GM18951 (cell line): Measurements from ENCODE around the gene ATP6AP1.
"Not testable (repeated sequence)": the region's sequence is repeated elsewhere in the genome, so short reads cannot be mapped to it uniquely, and the experiment has no call there.

Experiments used
- POLR2A ChIP-seq: IDR thresholded peaks from 4 replicates; pipeline ENCODE4 v1.6.1; 2011; ENCODE audit warnings: mild to moderate bottlenecking; ENCODE audit not compliant: insufficient read length, insufficient read depth; ENCODE audit errors: extremely low read depth
- in situ Hi-C: fragments of 300-500 bp; cut with MboI; formaldehyde crosslinking; loops from one replicate; pipeline ENCODE4 v1.12.0; 2022; ENCODE audit warnings: low sequenced_read_pairs, mixed read lengths, inconsistent platforms; ENCODE audit not compliant: unreplicated experiment

Gene ATP6AP1

DNA sequence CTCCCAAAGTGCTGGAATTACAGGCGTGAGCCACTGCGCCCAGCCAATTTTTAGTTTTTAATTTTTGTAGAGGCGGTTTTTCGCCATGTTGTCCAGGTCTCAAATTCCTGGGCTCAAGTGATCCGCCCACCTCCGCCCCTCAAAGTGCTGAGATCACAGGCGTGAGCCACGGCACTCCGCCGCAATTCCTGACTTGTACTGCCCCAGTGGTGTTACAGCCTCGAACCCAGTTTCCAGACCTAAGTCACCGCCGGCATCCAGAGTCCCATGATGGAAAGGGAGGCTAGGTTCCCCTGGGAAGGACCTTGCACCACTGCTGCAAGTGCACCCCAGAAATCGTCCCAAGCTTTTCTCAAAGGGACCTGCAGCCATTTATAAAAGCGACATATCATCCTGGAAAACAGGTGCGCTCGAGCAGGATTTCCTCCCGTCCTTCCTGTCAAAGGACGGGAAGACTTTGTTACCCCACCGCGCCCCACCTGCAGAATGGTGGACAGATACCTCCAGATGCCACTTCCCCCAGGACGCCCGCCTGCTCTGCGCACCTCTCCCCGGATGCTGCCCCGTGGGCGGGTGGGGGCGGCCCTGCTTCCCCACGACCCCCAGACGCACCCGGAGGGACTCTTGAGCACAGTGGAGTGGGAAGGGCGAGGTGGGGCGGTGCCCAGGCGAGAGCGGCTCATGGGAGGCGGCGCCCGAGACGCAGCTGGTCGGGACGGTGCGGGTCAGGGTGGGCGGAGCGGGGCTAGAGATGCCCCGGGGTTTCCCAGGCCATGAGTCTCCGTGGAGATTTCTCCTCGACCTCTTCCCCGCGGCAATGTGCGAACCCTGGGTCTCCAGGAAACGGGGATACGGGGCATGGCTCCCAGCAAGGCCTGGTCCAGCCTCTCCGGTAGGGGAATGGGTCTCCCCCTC, 31.2 kb upstream of the ATP6AP1 start:
- in situ Hi-C loops, result loop anchor here (10.0 kb wide), 1 partner anchor 62 kb away; no protein-coding TSS in a partner anchor
- TF ChIP-seq POLR2A, result no peak

DNA sequence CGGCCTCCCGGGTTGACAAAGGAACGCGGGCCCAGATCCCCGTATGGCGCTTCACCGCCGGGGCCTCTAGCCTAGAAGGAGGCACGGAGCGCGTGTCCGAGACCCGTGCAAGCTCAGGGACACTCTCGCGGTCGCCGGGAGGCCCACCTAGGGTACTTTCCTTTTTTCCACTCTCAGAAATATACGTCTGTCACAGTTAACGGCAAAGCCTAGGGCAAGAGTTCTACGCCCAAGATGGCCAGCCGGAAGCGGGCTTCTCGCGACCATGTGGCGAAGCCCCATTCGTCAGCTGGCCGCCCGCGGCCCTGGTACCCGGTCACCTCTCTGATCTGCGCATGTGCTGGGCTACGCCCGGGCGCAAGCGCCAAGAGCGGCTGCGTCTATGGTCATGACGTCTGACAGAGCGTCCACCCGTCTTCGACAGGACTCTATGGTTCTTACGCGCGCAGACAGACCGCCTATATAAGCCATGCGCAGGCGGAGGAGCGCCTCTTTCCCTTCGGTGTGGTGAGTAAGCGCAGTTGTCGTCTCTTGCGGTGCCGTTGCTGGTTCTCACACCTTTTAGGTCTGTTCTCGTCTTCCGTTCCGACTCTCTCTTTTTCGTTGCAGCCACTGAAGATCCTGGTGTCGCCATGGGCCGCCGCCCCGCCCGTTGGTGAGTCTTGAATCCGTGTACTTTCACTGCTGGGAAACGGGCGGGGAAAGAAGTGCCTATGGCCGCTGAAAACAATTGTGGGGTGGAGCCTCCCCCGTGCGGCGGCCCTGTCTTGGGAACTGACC, 30.4 kb upstream of the ATP6AP1 start, which contains the start of gene RPL10:
Gene RPL10, plus strand, starts transcription at position 490 of the 780 bp plus-strand sequence. Its CDS starts 143 bp downstream, at position 633.
- TF ChIP-seq POLR2A, result peak; percentile 98
- in situ Hi-C loops, result loop anchor here (10.0 kb wide), 1 partner anchor 63 kb away; no protein-coding TSS in a partner anchor

DNA sequence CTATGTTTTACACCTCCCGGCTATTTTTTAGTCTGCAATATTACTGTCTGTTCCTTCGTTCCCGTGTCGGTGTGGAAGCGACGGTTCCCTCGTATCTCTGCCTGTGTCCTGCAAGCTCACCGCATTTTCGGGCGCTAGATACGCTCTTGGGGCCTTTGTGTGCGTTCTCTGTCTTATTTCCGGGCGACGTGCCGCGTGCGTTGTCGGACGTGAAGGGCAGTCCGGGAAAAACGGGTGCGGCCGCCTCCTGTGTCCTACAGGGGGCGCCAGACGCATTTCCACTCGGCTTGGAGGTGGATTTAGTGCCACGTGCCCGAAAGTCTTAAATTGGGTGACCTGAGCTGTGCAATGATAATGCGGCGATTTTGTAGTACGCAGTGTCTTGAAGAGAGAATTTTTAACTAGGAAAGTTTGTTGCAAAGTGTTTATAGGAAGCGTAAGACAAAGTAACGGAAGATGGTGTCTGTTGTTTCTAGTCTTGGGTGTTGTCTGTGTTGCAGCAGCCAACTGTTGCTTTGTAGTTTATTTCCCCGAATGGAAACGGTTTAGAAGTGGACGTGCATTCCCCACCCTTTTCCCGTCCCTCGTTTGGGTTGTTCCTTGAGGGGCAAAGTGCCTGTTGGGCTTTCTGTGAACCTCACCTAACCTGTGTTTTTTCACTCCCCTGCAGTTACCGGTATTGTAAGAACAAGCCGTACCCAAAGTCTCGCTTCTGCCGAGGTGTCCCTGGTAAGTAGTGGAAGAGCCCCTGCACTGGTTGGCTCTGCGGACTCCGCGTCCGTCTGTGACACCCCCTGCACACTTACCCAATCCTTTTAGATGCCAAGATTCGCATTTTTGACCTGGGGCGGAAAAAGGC, 29.6 kb upstream of the ATP6AP1 start:
- no peak for TF ChIP-seq POLR2A
- in situ Hi-C loops, result loop anchor here (10.0 kb wide), 1 partner anchor 64 kb away; no protein-coding TSS in a partner anchor

DNA sequence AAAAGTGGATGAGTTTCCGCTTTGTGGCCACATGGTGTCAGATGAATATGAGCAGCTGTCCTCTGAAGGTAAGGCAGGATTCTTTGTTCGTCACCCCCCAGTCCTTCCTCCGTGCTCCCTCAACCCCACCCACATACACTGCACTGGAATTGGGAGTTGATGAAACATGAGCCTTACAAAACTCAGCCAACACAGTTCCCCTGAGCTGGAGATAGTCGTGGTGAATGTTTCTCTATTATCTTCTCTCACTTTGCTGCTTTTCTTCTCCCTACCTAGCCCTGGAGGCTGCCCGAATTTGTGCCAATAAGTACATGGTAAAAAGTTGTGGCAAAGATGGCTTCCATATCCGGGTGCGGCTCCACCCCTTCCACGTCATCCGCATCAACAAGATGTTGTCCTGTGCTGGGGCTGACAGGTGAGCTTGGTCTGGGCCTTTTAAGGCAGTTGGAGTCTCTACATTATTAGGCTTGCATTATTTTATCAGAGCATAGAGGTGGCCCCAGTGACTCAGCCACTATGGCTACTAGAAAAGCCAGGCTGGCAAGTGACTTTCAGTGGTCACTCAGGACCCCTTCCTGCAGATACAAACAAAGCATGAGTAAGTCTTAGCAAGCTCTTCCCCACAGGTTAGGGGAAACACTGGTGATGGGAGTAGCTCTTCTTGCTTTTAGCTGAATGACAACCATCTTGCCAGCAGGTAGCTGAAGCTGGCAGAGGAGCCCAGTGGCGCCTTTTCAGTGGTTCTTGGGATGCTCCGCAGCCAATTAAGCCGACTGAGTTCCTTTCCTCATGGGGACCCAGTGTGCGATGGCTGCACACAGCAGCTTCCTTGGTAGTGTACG, 28.7 kb upstream of the ATP6AP1 start:
- no peak for TF ChIP-seq POLR2A
- in situ Hi-C loops, result loop anchor here (10.0 kb wide), 1 partner anchor 65 kb away; no protein-coding TSS in a partner anchor

DNA sequence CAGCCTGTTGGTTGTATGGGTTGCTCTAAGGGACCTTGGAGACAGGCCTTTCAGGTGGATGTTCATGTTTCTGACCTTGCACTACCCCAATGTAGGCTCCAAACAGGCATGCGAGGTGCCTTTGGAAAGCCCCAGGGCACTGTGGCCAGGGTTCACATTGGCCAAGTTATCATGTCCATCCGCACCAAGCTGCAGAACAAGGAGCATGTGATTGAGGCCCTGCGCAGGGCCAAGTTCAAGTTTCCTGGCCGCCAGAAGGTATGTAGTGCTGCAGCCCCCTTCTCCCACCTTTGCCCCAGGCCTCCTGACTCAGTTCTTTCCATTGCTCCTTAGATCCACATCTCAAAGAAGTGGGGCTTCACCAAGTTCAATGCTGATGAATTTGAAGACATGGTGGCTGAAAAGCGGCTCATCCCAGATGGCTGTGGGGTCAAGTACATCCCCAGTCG, 28.1 kb upstream of the ATP6AP1 start:
- in situ Hi-C loops, result not testable (repeated sequence)

DNA sequence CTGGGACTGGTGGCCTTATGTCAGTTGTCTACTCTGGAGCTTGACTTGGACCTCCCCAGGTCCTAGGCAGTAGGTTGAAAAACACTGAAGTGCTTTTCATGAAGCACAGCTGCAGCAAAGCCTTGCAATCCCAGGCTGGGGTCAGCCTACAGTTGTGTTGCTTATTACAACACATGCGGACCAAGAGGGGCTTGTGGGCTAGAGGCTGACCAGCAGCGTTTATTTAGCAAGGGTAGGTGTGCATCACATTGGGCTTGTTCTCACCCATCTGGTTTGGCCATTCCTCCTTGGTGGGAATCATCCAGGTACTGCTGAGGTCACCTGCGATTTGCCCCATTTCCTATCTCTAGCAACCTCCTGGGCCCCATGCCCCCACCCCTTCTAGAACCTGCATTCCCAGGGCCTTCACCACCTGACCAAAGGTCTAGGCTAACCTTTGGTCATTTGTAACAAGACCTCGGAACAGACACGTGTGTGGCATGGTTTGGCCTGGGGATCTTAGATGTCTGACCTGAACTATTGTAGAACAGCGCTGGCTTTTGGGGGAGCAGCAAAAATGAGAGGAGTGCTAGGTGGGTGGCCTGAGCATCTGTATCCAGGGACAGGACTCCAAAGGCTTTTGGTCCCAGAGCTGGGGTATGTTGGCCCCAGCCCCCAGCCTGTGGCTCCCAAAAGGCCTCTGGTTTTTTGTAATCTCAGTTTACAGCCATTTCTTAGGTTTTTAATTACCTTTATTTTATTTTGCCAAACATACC, 27.3 kb upstream of the ATP6AP1 start:
- peak; percentile 49 for TF ChIP-seq POLR2A
- in situ Hi-C loops, result no loop called here

DNA sequence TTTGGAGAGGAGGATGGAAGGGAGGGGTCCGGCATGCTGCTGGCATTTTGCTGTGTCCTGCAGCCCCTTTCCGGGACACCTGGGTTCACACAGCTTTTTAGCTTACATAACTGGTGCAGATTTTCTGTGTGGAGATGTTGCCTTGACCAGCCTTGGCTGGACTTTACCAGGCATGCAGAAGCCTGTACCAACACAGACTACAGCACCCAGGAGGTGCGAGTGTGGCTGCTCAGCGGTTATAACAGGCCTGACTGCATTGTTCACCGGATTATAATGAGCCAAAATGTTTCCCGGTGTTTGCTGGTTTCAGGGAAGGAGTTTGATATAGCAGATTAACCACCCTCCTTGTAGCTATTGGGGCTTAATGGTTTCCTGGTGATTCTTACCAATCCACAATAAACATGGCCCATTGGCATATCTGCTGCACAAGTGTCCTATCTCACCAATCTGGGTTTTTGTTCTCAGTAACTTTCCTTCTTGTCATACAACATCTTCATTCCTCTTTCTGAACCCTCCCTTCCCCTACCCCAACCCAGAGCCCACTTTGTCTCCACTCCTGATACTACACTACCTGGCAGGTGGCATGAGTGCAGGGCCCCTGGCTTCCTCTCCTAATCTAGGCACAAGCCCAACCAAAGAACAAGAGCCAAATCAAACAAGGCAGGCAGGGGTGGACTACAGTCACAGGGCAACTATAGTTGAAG, 26.4 kb upstream of the ATP6AP1 start:
- TF ChIP-seq POLR2A, result no peak
- in situ Hi-C loops, result no loop called here

DNA sequence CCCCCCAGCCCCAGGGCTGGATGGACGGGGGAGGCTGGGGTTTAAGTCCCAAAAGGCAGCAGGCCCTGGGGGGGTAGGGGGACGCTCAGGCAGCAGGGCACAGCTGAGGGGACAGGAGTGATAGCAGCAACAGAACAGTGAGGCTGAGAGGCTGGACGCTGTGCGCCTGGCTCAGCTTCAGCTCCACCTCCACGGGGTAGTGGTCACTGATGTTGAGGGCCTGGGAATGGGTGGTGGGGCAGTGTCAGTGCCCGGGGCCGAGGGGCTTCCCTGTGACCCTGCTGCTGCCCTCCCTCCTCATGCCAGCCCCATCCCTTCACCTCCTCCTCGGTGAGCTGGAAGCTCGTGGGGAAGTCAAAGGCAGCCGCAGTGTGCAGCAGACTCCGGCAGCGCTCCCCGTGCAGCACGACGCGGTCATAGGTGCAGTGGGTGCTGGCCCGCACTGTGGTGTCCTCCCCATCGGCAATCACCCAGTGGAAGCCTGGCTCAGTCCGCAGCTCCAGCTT, 25.8 kb upstream of the ATP6AP1 start:
- in situ Hi-C loops, result no loop called here
- no peak for TF ChIP-seq POLR2A

DNA sequence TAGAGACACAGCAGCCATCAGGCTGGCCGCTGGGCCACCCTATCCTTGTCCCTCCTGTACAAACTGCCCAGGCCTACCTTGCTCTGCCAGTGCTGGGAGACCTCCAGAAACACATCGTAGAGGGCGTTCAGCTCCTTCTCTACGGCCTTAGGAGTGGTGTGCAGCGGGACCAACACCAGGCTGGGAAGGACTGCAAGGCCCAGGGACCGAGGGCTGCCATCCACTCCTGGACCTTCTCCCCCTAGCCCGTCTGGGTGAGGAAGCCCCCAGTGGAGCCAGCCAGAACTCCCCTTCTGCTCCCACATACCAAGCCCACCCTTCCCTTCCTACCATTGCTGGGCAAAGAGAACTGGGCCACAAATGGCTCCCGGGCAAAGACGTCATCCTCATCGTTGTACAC, 25.3 kb upstream of the ATP6AP1 start:
- no peak for TF ChIP-seq POLR2A
- in situ Hi-C loops, result no loop called here

DNA sequence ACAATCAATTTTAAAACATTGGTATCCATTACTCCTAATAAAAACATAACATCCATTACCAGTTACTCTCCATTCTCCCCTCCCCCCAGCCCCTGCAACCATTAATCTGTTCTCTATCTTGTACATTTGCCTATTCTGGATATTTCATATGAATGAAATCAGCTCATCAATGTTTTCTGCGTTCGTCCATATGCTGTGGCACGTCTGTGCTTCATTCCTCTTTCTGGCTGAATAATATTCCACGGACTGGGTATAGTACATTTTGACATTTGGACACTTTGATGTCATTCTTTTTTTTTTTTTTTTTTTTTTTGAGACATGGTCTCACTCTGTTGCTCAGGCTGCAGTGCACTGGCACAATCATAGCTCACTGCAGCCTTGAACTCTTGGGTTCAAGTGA, 24.6 kb upstream of the ATP6AP1 start:
- in situ Hi-C loops, result no loop called here
- no peak for TF ChIP-seq POLR2A
